ENCODE measurements around the gene CRYBG2.

DNA sequence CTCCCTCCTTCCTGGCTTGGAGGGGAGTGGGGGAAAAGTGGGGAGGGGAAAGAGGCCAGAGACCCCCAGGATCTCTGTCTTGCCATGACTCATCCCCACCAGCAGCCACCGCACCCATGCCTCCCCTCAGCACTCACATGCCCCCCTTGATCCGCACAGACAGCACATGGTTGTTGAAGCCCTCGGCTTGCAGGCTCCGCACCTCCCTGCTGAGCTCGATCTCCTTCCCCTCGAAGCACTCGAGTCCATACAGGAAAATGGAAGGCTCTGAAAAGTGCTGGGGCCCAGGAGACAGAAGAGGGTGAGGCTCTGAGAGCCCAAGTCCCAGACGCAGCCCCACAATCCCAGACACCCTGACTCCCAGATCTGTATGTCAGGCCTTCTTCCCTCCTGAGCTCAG, 25.3 kb downstream of the CRYBG2 start:
- TF ChIP-seq CTCF (IDR thresholded peaks at IDR 0.05) (no peak), POLR2A (IDR thresholded peaks at IDR 0.05) (no peak)

Measured in right lobe of liver (tissue), 4 donors.